ENCODE data around the gene ATRIP. TPM values are rescaled to one million over a fixed set of nuclear protein-coding genes. Genes with fewer than 3 reads are reported as not detected.
"Not testable (repeated sequence)": the region's sequence is repeated elsewhere in the genome, so short reads cannot be mapped to it uniquely, and the experiment has no call there.

The ATRIP gene
- total RNA-seq, 3 donors from 2014 or later (not counting 1 experiment from before 2014, with no cell fraction given): 8.5 to 11.0 (median 10.6) TPM

GRCh38 chr3:48456456-48456855 is 9.9 kb downstream of the ATRIP start:
- Mint-ChIP-seq H3K27ac (no peak overlapping the region), H3K4me3 (no peak overlapping the region), H3K9me3 (no peaks in the 10 kb centered on the region), H3K36me3 (peaks cover 7% of the 10 kb centered on the region), H3K27me3 (ENCODE audit: low read depth in 2 of 2) (no peaks in the 10 kb centered on the region), H3K4me1 (no peaks in the 10 kb centered on the region)
- WGBS (ENCODE audit: insufficient coverage): 94% methylated on average over 1 of the region's 1 CpG
- DNase-seq (no peak), ATAC-seq (no peak)
- intact Hi-C loops (cut with micrococcal nuclease): no loop called here
- Histone ChIP-seq H3K4me1 (ENCODE audit: control insufficient read depth, insufficient read depth, low read length) (no peaks in the 10 kb centered on the region), H3K4me3 (ENCODE audit: low read length) (no peak overlapping the region), H3K27me3 (ENCODE audit: control insufficient read depth, insufficient read depth, low read length) (no peaks in the 10 kb centered on the region), H3K36me3 (ENCODE audit: control insufficient read depth, insufficient read depth, low read length) (peaks cover 62% of the 10 kb centered on the region), H3K27ac (ENCODE audit: low read length) (no peak overlapping the region), H3K9me3 (ENCODE audit: control insufficient read depth, insufficient read depth, low read length) (no peaks in the 10 kb centered on the region)
- TF ChIP-seq CTCF (IDR thresholded peaks at IDR 0.05): no peak

GRCh38 chr3:48459331-48459730 is 12.8 kb downstream of the ATRIP start:
- peaks cover 42% of the 10 kb centered on the region for H3K36me3 ChIP-seq (ENCODE audit: control insufficient read depth, insufficient read depth, low read length)
- intact Hi-C loops (cut with micrococcal nuclease): no loop called here
- no peaks in the 10 kb centered on the region for H3K27me3 Mint-ChIP-seq (ENCODE audit: low read depth in 2 of 2)
- no peaks in the 10 kb centered on the region for H3K27me3 ChIP-seq (ENCODE audit: control insufficient read depth, insufficient read depth, low read length)
- no peak overlapping the region for H3K27ac Mint-ChIP-seq
- H3K4me1 ChIP-seq (ENCODE audit: control insufficient read depth, insufficient read depth, low read length): no peaks in the 10 kb centered on the region
- H3K27ac ChIP-seq (ENCODE audit: low read length): no peak overlapping the region
- no peaks in the 10 kb centered on the region for H3K4me1 Mint-ChIP-seq
- H3K4me3 ChIP-seq (ENCODE audit: low read length): no peak overlapping the region
- no peak for TF ChIP-seq CTCF (IDR thresholded peaks at IDR 0.05)
- ATAC-seq (no peak), DNase-seq (no peak)
- WGBS (ENCODE audit: insufficient coverage): 97% methylated on average over 3 of the region's 3 CpGs
- H3K9me3 Mint-ChIP-seq: no peaks in the 10 kb centered on the region
- no peak overlapping the region for H3K4me3 Mint-ChIP-seq
- no peaks in the 10 kb centered on the region for H3K36me3 Mint-ChIP-seq
- no peaks in the 10 kb centered on the region for H3K9me3 ChIP-seq (ENCODE audit: control insufficient read depth, insufficient read depth, low read length)

GRCh38 chr3:48459773-48460516 is 13.4 kb downstream of the ATRIP start:
- peaks cover under 1% of the 10 kb centered on the region for H3K4me1 ChIP-seq (ENCODE audit: control insufficient read depth, insufficient read depth, low read length)
- no peak for DNase-seq
- Mint-ChIP-seq H3K27me3 (ENCODE audit: low read depth in 2 of 2) (no peaks in the 10 kb centered on the region), H3K4me1 (no peaks in the 10 kb centered on the region), H3K4me3 (no peak overlapping the region), H3K9me3 (no peaks in the 10 kb centered on the region), H3K36me3 (no peaks in the 10 kb centered on the region), H3K27ac (no peak overlapping the region)
- no peak overlapping the region for H3K27ac ChIP-seq (ENCODE audit: low read length)
- no peak for ATAC-seq
- intact Hi-C loops (cut with micrococcal nuclease): no loop called here
- no peaks in the 10 kb centered on the region for H3K9me3 ChIP-seq (ENCODE audit: control insufficient read depth, insufficient read depth, low read length)
- no peaks in the 10 kb centered on the region for H3K27me3 ChIP-seq (ENCODE audit: control insufficient read depth, insufficient read depth, low read length)
- H3K4me3 ChIP-seq (ENCODE audit: low read length): no peak overlapping the region
- no peak for TF ChIP-seq CTCF (IDR thresholded peaks at IDR 0.05)
- peaks cover 38% of the 10 kb centered on the region for H3K36me3 ChIP-seq (ENCODE audit: control insufficient read depth, insufficient read depth, low read length)
- 97% methylated on average over 7 of the region's 7 CpGs for WGBS (ENCODE audit: insufficient coverage)

- no peak for DNase-seq
- no peak overlapping the region for H3K27ac Mint-ChIP-seq
- H3K27me3 Mint-ChIP-seq (ENCODE audit: low read depth in 2 of 2): no peaks in the 10 kb centered on the region
- Histone ChIP-seq H3K36me3 (ENCODE audit: control insufficient read depth, insufficient read depth, low read length) (peaks cover 36% of the 10 kb centered on the region), H3K4me3 (ENCODE audit: low read length) (no peak overlapping the region), H3K9me3 (ENCODE audit: control insufficient read depth, insufficient read depth, low read length) (no peaks in the 10 kb centered on the region), H3K27ac (ENCODE audit: low read length) (no peak overlapping the region), H3K27me3 (ENCODE audit: control insufficient read depth, insufficient read depth, low read length) (no peaks in the 10 kb centered on the region), H3K4me1 (ENCODE audit: control insufficient read depth, insufficient read depth, low read length) (peaks cover 6% of the 10 kb centered on the region)
- TF ChIP-seq CTCF (IDR thresholded peaks at IDR 0.05): no peak
- H3K9me3 Mint-ChIP-seq: no peaks in the 10 kb centered on the region
- ATAC-seq: no peak
- intact Hi-C loops (cut with micrococcal nuclease): no loop called here
- peaks cover 4% of the 10 kb centered on the region in 2 donors for H3K4me1 Mint-ChIP-seq
- H3K4me3 Mint-ChIP-seq: no peak overlapping the region
- no peaks in the 10 kb centered on the region for H3K36me3 Mint-ChIP-seq
- WGBS (ENCODE audit: insufficient coverage): 97% methylated on average over 3 of the region's 3 CpGs
These were observed 14.0 kb downstream of the ATRIP start for GRCh38 chr3:48460517-48460902.

- Histone ChIP-seq H3K4me1 (ENCODE audit: control insufficient read depth, insufficient read depth, low read length) (peaks cover 19% of the 10 kb centered on the region), H3K36me3 (ENCODE audit: control insufficient read depth, insufficient read depth, low read length) (peaks cover 34% of the 10 kb centered on the region)
- intact Hi-C loops (cut with micrococcal nuclease); H3K27me3 ChIP-seq (ENCODE audit: control insufficient read depth, insufficient read depth, low read length); H3K9me3 Mint-ChIP-seq; ATAC-seq; H3K27me3 Mint-ChIP-seq (ENCODE audit: low read depth in 2 of 2); H3K9me3 ChIP-seq (ENCODE audit: control insufficient read depth, insufficient read depth, low read length); H3K4me3 ChIP-seq (ENCODE audit: low read length); H3K27ac ChIP-seq (ENCODE audit: low read length); H3K27ac Mint-ChIP-seq; H3K36me3 Mint-ChIP-seq; DNase-seq; H3K4me3 Mint-ChIP-seq: not testable (repeated sequence)
- peaks cover 11 to 16% of the 10 kb centered on the region in 2 donors for H3K4me1 Mint-ChIP-seq
- WGBS (ENCODE audit: insufficient coverage): 98% methylated on average over 7 of the region's 7 CpGs
These were observed 15.2 kb downstream of the ATRIP start for GRCh38 chr3:48461767-48462166.
